Superior temporal gyrus (tissue), 1 donor: ENCODE results near the gene ATP2A2.
"Not testable (repeated sequence)": the region's sequence is repeated elsewhere in the genome, so short reads cannot be mapped to it uniquely, and the experiment has no call there.

ENCODE experiments used
- DNase-seq: peaks from one replicate; pipeline ENCODE4 v3.0.0-alpha.2; 2016; ENCODE audit errors: extremely low spot score

ATP2A2 gene

GRCh38 chr12:110367181-110367864 lies 86.3 kb downstream of the ATP2A2 start:
- DNase-seq = no peak

GRCh38 chr12:110369992-110370391 lies 88.9 kb downstream of the ATP2A2 start:
- no peak for DNase-seq

- no peak for DNase-seq
These were observed 89.7 kb downstream of the ATP2A2 start for GRCh38 chr12:110370732-110371231.

GRCh38 chr12:110371408-110372055 lies 90.5 kb downstream of the ATP2A2 start:
- no peak for DNase-seq

GRCh38 chr12:110372056-110372425 lies 91.0 kb downstream of the ATP2A2 start:
- no peak for DNase-seq

- no peak for DNase-seq
These were observed 92.0 kb downstream of the ATP2A2 start for GRCh38 chr12:110373025-110373424.

GRCh38 chr12:110373425-110373824 lies 92.4 kb downstream of the ATP2A2 start:
- DNase-seq = no peak

- no peak for DNase-seq
These were observed 93.0 kb downstream of the ATP2A2 start for GRCh38 chr12:110373962-110374611.

GRCh38 chr12:110378131-110378790 lies 97.2 kb downstream of the ATP2A2 start:
- DNase-seq = not testable (repeated sequence)

GRCh38 chr12:110379197-110379596 lies 98.2 kb downstream of the ATP2A2 start:
- DNase-seq = no peak

GRCh38 chr12:110379631-110380030 lies 98.6 kb downstream of the ATP2A2 start:
- no peak for DNase-seq

GRCh38 chr12:110382683-110383082 lies 101.6 kb downstream of the ATP2A2 start:
- DNase-seq = no peak
